ENCODE data around the gene KAZN.

- TF ChIP-seq CTCF (optimal IDR thresholded peaks at IDR 0.05 in 1 of 3, IDR thresholded peaks at IDR 0.05 in 1 of 3, conservative IDR thresholded peaks at IDR 0.05 in 1 of 3; ENCODE audit: extremely low read depth in 1 of 3, insufficient read depth in 2 of 3, low read length in 3 of 3) (no peak), EZH2 (IDR thresholded peaks at IDR 0.05; ENCODE audit: low read length) (no peak)
Observed at GRCh38 chr1:14897080-14897449, 298.6 kb downstream of the KAZN start.
